K562 (cell line): ENCODE results near the gene FAM187B. TPM values are rescaled to one million over a fixed set of nuclear protein-coding genes. Genes with fewer than 3 reads are reported as not detected.
A peak's percentile ranks its signal among the peaks of the same experiment; 100 is the strongest.

Source experiments
- ARID1B ChIP-seq: fragments of 450-650 bp; IDR thresholded peaks from 2 replicates; pipeline ENCODE4 v1.6.1; 2016; ENCODE audit warnings: antibody characterized with exemption, mild to moderate bottlenecking, inconsistent platforms
- ARID3A ChIP-seq: IDR thresholded peaks from 2 replicates; pipeline ENCODE4 v1.6.1; 2012; ENCODE audit warnings: low read depth, low read length, improper control_type of control experiment, borderline replicate concordance
- ATF2 ChIP-seq: sonication (generic); formaldehyde crosslinking; IDR thresholded peaks from 2 replicates; pipeline ENCODE4 v1.8.1; 2022; ENCODE audit warnings: missing genetic modification reagents
- BRF2 ChIP-seq: IDR thresholded peaks from 3 replicates; pipeline ENCODE4 v1.6.1; 2011; ENCODE audit warnings: borderline replicate concordance, mild to moderate bottlenecking; ENCODE audit not compliant: insufficient read length, insufficient read depth
- CBX2 ChIP-seq: fragments of 200-600 bp; sonication (generic); IDR thresholded peaks from one replicate; pipeline ENCODE4 v1.6.1; 2012; ENCODE audit warnings: mild to moderate bottlenecking, low read length, inconsistent platforms; ENCODE audit not compliant: insufficient read depth, poor library complexity, severe bottlenecking
- HIVEP1 ChIP-seq: fragments of 250-450 bp; sonication (Bioruptor Pico); IDR thresholded peaks from 2 replicates; pipeline ENCODE4 v1.4.0; 2020; ENCODE audit warnings: mild to moderate bottlenecking
- NFE2 ChIP-seq: IDR thresholded peaks from 2 replicates; pipeline ENCODE4 v1.6.1; 2014; ENCODE audit warnings: antibody characterized with exemption, low read depth
- PHF21A ChIP-seq: fragments of 450-650 bp; IDR thresholded peaks from 2 replicates; pipeline ENCODE4 v1.6.1; 2017; ENCODE audit warnings: low read depth, borderline replicate concordance
- RAD51 ChIP-seq: fragments of 450-650 bp; IDR thresholded peaks from 2 replicates; pipeline ENCODE4 v1.7.1; 2016; ENCODE audit warnings: low read depth, mild to moderate bottlenecking, borderline replicate concordance
- SIN3A ChIP-seq, 2 experiments: fragments of 150-350 bp in 1 of 2; IDR thresholded peaks; 2 replicates each; pipeline ENCODE4 v1.6.1; 2011 to 2016; ENCODE audit warnings: borderline replicate concordance in 2 of 2, low read depth in 2 of 2, low read length in 2 of 2, mild to moderate bottlenecking in 2 of 2, moderate library complexity in 2 of 2; ENCODE audit not compliant: control insufficient read depth in 1 of 2
- STAT5B ChIP-seq: fragments of 250-450 bp; sonication (Bioruptor Pico); IDR thresholded peaks from 2 replicates; pipeline ENCODE4 v1.8.0; 2021; ENCODE audit warnings: mild to moderate bottlenecking, inconsistent platforms
- SUPT5H ChIP-seq: fragments of 450-650 bp; IDR thresholded peaks from 2 replicates; pipeline ENCODE4 v1.6.1; 2016
- TEAD1 ChIP-seq, 2 experiments: fragments of 450-650 bp in 1 of 2; sonication (generic) in 1 of 2; formaldehyde crosslinking; IDR thresholded peaks; 2 replicates each; pipeline versions ENCODE4 v1.4.0 to v1.8.0; 2020 to 2022; ENCODE audit warnings: mild to moderate bottlenecking in 2 of 2, missing genetic modification reagents in 1 of 2
- WHSC1 ChIP-seq: IDR thresholded peaks from one replicate; pipeline ENCODE4 v1.6.1; 2012; ENCODE audit warnings: low read length, control low read depth, inconsistent platforms
- ZBTB12 ChIP-seq: fragments of 250-450 bp; sonication (Bioruptor Pico); IDR thresholded peaks from 2 replicates; pipeline ENCODE4 v1.4.0; 2020
- ZNF3 ChIP-seq: fragments of 250-450 bp; sonication (Bioruptor Pico); IDR thresholded peaks from 2 replicates; pipeline ENCODE4 v1.5.0; 2021; ENCODE audit warnings: mild to moderate bottlenecking, moderate library complexity
- ZNF311 ChIP-seq: fragments of 250-450 bp; sonication (Bioruptor Pico); IDR thresholded peaks from 2 replicates; pipeline ENCODE4 v1.4.0; 2020; ENCODE audit warnings: mild to moderate bottlenecking, moderate library complexity
- ZNF668 ChIP-seq: fragments of 250-450 bp; sonication (Bioruptor Pico); IDR thresholded peaks from 2 replicates; pipeline ENCODE4 v1.8.0; 2022; ENCODE audit warnings: mild to moderate bottlenecking, inconsistent platforms
- ZNF780A ChIP-seq: fragments of 250-450 bp; sonication (Bioruptor Pico); IDR thresholded peaks from 2 replicates; pipeline ENCODE4 v1.5.0; 2021; ENCODE audit warnings: mild to moderate bottlenecking
- polyA plus RNA-seq, 8 experiments: library from polyadenylated mRNA; depleted of rRNA in 4 of 8; stranded (reverse) in 5 of 8; unstranded in 3 of 8; fragments of >200 nt; fragmentation: Nextera tagmentation in 2 of 8; fragmentation: Illumina TruSeq in 1 of 8; extraction: Ambion mirVana in 2 of 8; extraction: Trizol in 1 of 8; gene quantifications; 2 replicates each; pipeline versions ENCODE4 v1.2.1 to v1.2.3, GENCODE V29; 2011 to 2014; ENCODE audit warnings: inconsistent platforms in 1 of 8, missing spikeins in 1 of 8
- total RNA-seq, 7 experiments: library from RNA; depleted of rRNA in 6 of 7; stranded (reverse); fragments of >200 nt in 6 of 7; fragmentation: Illumina TruSeq in 2 of 7; extraction: Trizol in 2 of 7; gene quantifications; 2 replicates each; pipeline versions ENCODE4 v1.2.1 to v1.2.3, GENCODE V29; 2011 to 2021; ENCODE audit warnings: low replicate concordance in 1 of 7
- TF ChIP-seq, protein P1 (sequence below): fragments of 250-450 bp; sonication (Bioruptor Pico); IDR thresholded peaks from 2 replicates; pipeline ENCODE4 v1.5.0; 2020; ENCODE audit warnings: mild to moderate bottlenecking

FAM187B gene
- total and polyA plus RNA-seq, 9 of the 15 experiments (the other 6 are each of a cell fraction or from before 2014, with no cell fraction given): 0.04 to 0.09 TPM; not detected in 7

GRCh38 chr19:35247526-35248309 lies 19.2 kb upstream of the FAM187B start (continued):
- no peak for TF ChIP-seq ZNF668
- TF ChIP-seq ARID3A: no peak
- TF ChIP-seq BRF2: no peak
- TF ChIP-seq NFE2: peak; percentile 40; the same call in 1 of the 2 replicates
- TF ChIP-seq SIN3A (IDR thresholded peaks at IDR 0.05; ENCODE audit: borderline replicate concordance in 2 of 2, control insufficient read depth in 1 of 2, low read depth in 2 of 2, low read length in 2 of 2): peak; percentile 65 to 71; a peak in 1 of 4 replicates
- TF ChIP-seq ZBTB12 (CRISPR knock-in tag): no peak
- TF ChIP-seq TEAD1 (CRISPR knock-in tag; IDR thresholded peaks at IDR 0.05): peak in 1 of 2 experiments; percentile 69; a peak in 1 of 4 replicates
- TF ChIP-seq CBX2: no peak
- TF ChIP-seq PHF21A: peak; percentile 43; the same call in 1 of the 2 replicates
- TF ChIP-seq RAD51: peak; percentile 38; the same call in 1 of the 2 replicates
- TF ChIP-seq, protein P1, sequence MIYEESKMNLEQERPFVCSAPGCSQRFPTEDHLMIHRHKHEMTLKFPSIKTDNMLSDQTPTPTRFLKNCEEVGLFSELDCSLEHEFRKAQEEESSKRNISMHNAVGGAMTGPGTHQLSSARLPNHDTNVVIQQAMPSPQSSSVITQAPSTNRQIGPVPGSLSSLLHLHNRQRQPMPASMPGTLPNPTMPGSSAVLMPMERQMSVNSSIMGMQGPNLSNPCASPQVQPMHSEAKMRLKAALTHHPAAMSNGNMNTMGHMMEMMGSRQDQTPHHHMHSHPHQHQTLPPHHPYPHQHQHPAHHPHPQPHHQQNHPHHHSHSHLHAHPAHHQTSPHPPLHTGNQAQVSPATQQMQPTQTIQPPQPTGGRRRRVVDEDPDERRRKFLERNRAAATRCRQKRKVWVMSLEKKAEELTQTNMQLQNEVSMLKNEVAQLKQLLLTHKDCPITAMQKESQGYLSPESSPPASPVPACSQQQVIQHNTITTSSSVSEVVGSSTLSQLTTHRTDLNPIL (CRISPR knock-in tag): no peak
- no peak for TF ChIP-seq ZNF311
- no peak for TF ChIP-seq ZNF3
- no peak for TF ChIP-seq ATF2 (CRISPR knock-in tag)
- TF ChIP-seq HIVEP1 (CRISPR knock-in tag): peak; percentile 50; the same call in 1 of the 2 replicates
- no peak for TF ChIP-seq SUPT5H
- TF ChIP-seq STAT5B (CRISPR knock-in tag): no peak
- TF ChIP-seq WHSC1: no peak
- TF ChIP-seq ARID1B: peak; percentile 81
- no peak for TF ChIP-seq ZNF780A
